SK-MEL-5 (cell line): Measurements from ENCODE around the gene ISG15. TPM values are rescaled to one million over a fixed set of nuclear protein-coding genes. Genes with fewer than 3 reads are reported as not detected.
A peak's percentile ranks its signal among the peaks of the same experiment; 100 is the strongest.
"Not testable (repeated sequence)": the region's sequence is repeated elsewhere in the genome, so short reads cannot be mapped to it uniquely, and the experiment has no call there.

Experiments
- DNase-seq: peaks from one replicate; pipeline ENCODE4 v3.0.0-alpha.2; 2016; ENCODE audit warnings: low read depth, low spot score
- in situ Hi-C: cut with HindIII; loops from 2 replicates; pipeline ENCODE4 v1.10.0; 2016; ENCODE audit warnings: low sequenced_read_pairs, high pct_unique_total_duplicates, low pct_unique_long_range_greater_than_20kb
- total RNA-seq: library from RNA; depleted of rRNA; stranded (reverse); fragments of >200 nt; shearing (Covaris generic); gene quantifications from 2 replicates; pipeline ENCODE4 v1.2.3, GENCODE V29; 2014

ISG15 gene
- total RNA-seq, 1 experiment from 2014 or later = 6.2 TPM

GRCh38 chr1:984476-984814 is 28.9 kb upstream of the ISG15 start:
- no peak for DNase-seq
- in situ Hi-C loops = no loop called here

GRCh38 chr1:985126-985525 is 28.2 kb upstream of the ISG15 start:
- no peak for DNase-seq
- in situ Hi-C loops = no loop called here

- in situ Hi-C loops, DNase-seq: not testable (repeated sequence)
Measured at GRCh38 chr1:988061-988460, 25.2 kb upstream of the ISG15 start.

- in situ Hi-C loops, DNase-seq: not testable (repeated sequence)
Measured at GRCh38 chr1:991275-991674, 22.0 kb upstream of the ISG15 start.

- in situ Hi-C loops = no loop called here
- no peak for DNase-seq
Measured at GRCh38 chr1:991895-992294, 21.4 kb upstream of the ISG15 start.

GRCh38 chr1:992362-992761 is 20.9 kb upstream of the ISG15 start:
- DNase-seq = no peak
- in situ Hi-C loops = no loop called here

GRCh38 chr1:993379-993995 is 19.8 kb upstream of the ISG15 start:
- DNase-seq = no peak
- in situ Hi-C loops = no loop called here

- DNase-seq, in situ Hi-C loops: not testable (repeated sequence)
Measured at GRCh38 chr1:994546-994945, 18.8 kb upstream of the ISG15 start.

- no peak for DNase-seq
Measured at GRCh38 chr1:995665-996633, 17.3 kb upstream of the ISG15 start.

GRCh38 chr1:996851-997712 is 16.2 kb upstream of the ISG15 start:
- in situ Hi-C loops = no loop called here
- DNase-seq = no peak

More at GRCh38 chr1:995665-996633, 17.3 kb upstream of the ISG15 start:
- in situ Hi-C loops = no loop called here

GRCh38 chr1:997713-997992 is 15.6 kb upstream of the ISG15 start:
- in situ Hi-C loops = no loop called here

GRCh38 chr1:997993-998744 is 15.1 kb upstream of the ISG15 start:
- DNase-seq = no peak
- in situ Hi-C loops = no loop called here

More at GRCh38 chr1:997713-997992, 15.6 kb upstream of the ISG15 start:
- no peak for DNase-seq

- no peak for DNase-seq
- in situ Hi-C loops = no loop called here
Measured at GRCh38 chr1:998745-998994, 14.6 kb upstream of the ISG15 start.

- DNase-seq = no peak
- in situ Hi-C loops = no loop called here
Measured at GRCh38 chr1:998995-999724, 14.1 kb upstream of the ISG15 start.

- in situ Hi-C loops = no loop called here
- peak; percentile 77 for DNase-seq
Measured at GRCh38 chr1:999725-1000356, 13.5 kb upstream of the ISG15 start, which contains the start of gene HES4. HES4 (minus strand) TSS chr1:1000097; CDS start chr1:999973, 124 bp downstream.

- DNase-seq = peak; percentile 65
- in situ Hi-C loops = no loop called here
Measured at GRCh38 chr1:1000357-1001056, 12.8 kb upstream of the ISG15 start.
